SU-DHL-6 (cell line): ENCODE data around the gene GMDS.

Source experiments
- EZH2phosphoT487 ChIP-seq: fragments of 200-600 bp; sonication (generic), shearing (Covaris generic); conservative IDR thresholded peaks from 2 replicates; pipeline ENCODE4 v1.6.1; 2018; ENCODE audit warnings: mild to moderate bottlenecking, antibody characterized with exemption, low read length, moderate library complexity, mixed read lengths
- TF ChIP-seq, protein P1 (sequence below): fragments of 200-600 bp; sonication (generic); IDR thresholded peaks from one replicate; pipeline ENCODE4 v1.5.1; 2017; ENCODE audit warnings: antibody characterized with exemption, mild to moderate bottlenecking, low read length, moderate library complexity; ENCODE audit not compliant: insufficient read depth, poor library complexity, severe bottlenecking

DNA sequence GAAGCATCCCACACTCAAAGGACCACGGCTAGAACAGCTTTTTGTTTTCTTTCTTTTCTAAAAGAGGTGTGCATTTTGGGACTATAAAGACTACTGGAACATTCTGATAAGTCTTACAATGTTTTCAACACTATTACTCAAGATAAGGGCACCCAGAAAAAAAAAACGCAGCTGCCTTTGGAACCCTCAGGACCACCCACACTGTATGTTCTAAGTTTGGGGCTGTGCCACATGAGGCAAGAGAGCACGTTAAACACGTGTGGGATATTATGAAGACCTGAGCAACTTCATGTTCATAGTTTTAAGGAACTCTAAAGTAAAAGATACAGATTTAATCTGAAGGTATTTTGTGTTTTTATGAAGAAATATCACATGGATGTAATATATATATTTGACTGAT lies 431.1 kb downstream of the GMDS start:
- TF ChIP-seq, protein P1, sequence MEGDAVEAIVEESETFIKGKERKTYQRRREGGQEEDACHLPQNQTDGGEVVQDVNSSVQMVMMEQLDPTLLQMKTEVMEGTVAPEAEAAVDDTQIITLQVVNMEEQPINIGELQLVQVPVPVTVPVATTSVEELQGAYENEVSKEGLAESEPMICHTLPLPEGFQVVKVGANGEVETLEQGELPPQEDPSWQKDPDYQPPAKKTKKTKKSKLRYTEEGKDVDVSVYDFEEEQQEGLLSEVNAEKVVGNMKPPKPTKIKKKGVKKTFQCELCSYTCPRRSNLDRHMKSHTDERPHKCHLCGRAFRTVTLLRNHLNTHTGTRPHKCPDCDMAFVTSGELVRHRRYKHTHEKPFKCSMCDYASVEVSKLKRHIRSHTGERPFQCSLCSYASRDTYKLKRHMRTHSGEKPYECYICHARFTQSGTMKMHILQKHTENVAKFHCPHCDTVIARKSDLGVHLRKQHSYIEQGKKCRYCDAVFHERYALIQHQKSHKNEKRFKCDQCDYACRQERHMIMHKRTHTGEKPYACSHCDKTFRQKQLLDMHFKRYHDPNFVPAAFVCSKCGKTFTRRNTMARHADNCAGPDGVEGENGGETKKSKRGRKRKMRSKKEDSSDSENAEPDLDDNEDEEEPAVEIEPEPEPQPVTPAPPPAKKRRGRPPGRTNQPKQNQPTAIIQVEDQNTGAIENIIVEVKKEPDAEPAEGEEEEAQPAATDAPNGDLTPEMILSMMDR = no peak
- no peak for TF ChIP-seq EZH2phosphoT487
